ENCODE measurements around the gene PMAIP1.
A peak's percentile ranks its signal among the peaks of the same experiment; 100 is the strongest.

PMAIP1 gene

GRCh38 chr18:59898093-59898492, 1.7 kb upstream of the PMAIP1 start:
- Histone ChIP-seq H2AFZ (ENCODE audit: low read depth, low read length, severe bottlenecking) (no peak overlapping the region), H3K27ac (ENCODE audit: low read depth, low read length) (no peak overlapping the region), H4K20me1 (ENCODE audit: low read depth, low read length) (peaks cover 20% of the 10 kb centered on the region), H3F3A (ENCODE audit: insufficient read depth) (peaks cover 8% of the 10 kb centered on the region; the same call in 1 of the 2 replicates), H3K79me2 (ENCODE audit: insufficient read depth, low read length) (peaks cover 31% of the 10 kb centered on the region), H3K4me3 (ENCODE audit: insufficient read depth, low read length, poor library complexity, severe bottlenecking) (no peak overlapping the region), H3K36me3 (ENCODE audit: low read length) (peaks cover 19% of the 10 kb centered on the region), H3K9me3 (ENCODE audit: insufficient read depth, low read length) (no peaks in the 10 kb centered on the region), H3K27me3 (ENCODE audit: low read length) (no peaks in the 10 kb centered on the region), H3K9me2 (replicated peaks; ENCODE audit: insufficient read depth, low read length) (no peaks in the 10 kb centered on the region), H3K9ac (ENCODE audit: low read length) (no peak overlapping the region), H3K4me2 (ENCODE audit: low read depth, low read length, poor library complexity, severe bottlenecking) (no peak overlapping the region)
- TF ChIP-seq EZH2phosphoT487 (conservative IDR thresholded peaks at IDR 0.05; ENCODE audit: low read length) (no peak), CTCF (IDR thresholded peaks at IDR 0.05; ENCODE audit: insufficient read depth, low read length, poor library complexity, severe bottlenecking) (no peak)

- H3K9me3 ChIP-seq (ENCODE audit: insufficient read depth, low read length), result no peaks in the 10 kb centered on the region
- H3K36me3 ChIP-seq (ENCODE audit: low read length), result peaks cover 25% of the 10 kb centered on the region
- peak overlapping the region; percentile 90 for H3K4me2 ChIP-seq (ENCODE audit: low read depth, low read length, poor library complexity, severe bottlenecking)
- no peaks in the 10 kb centered on the region for H3K9me2 ChIP-seq (replicated peaks; ENCODE audit: insufficient read depth, low read length)
- H3F3A ChIP-seq (ENCODE audit: insufficient read depth), result peaks cover 14% of the 10 kb centered on the region; the same call in 1 of the 2 replicates
- peak overlapping the region; percentile 40; the same call in 1 of the 2 replicates for H3K27ac ChIP-seq (ENCODE audit: low read depth, low read length)
- peak overlapping the region; percentile 84 for H3K4me3 ChIP-seq (ENCODE audit: insufficient read depth, low read length, poor library complexity, severe bottlenecking)
- peak overlapping the region; percentile 93 for H3K9ac ChIP-seq (ENCODE audit: low read length)
- peaks cover 26% of the 10 kb centered on the region for H4K20me1 ChIP-seq (ENCODE audit: low read depth, low read length)
- H3K27me3 ChIP-seq (ENCODE audit: low read length), result no peaks in the 10 kb centered on the region
- peak overlapping the region; percentile 90 for H2AFZ ChIP-seq (ENCODE audit: low read depth, low read length, severe bottlenecking)
- TF ChIP-seq CTCF (IDR thresholded peaks at IDR 0.05; ENCODE audit: insufficient read depth, low read length, poor library complexity, severe bottlenecking) (no peak), EZH2phosphoT487 (conservative IDR thresholded peaks at IDR 0.05; ENCODE audit: low read length) (no peak)
- peaks cover 31% of the 10 kb centered on the region for H3K79me2 ChIP-seq (ENCODE audit: insufficient read depth, low read length)
Observed at GRCh38 chr18:59898609-59899297, 1.0 kb upstream of the PMAIP1 start.

GRCh38 chr18:59900222-59901128, 679 bp downstream of the PMAIP1 start:
- Histone ChIP-seq H2AFZ (ENCODE audit: low read depth, low read length, severe bottlenecking) (peak overlapping the region; percentile 75), H3F3A (ENCODE audit: insufficient read depth) (peaks cover 26% of the 10 kb centered on the region; the same call in 1 of the 2 replicates), H3K9ac (ENCODE audit: low read length) (peak overlapping the region; percentile 93), H3K4me2 (ENCODE audit: low read depth, low read length, poor library complexity, severe bottlenecking) (peak overlapping the region; percentile 90), H3K27ac (ENCODE audit: low read depth, low read length) (peak overlapping the region; percentile 78), H3K79me2 (ENCODE audit: insufficient read depth, low read length) (peaks cover 31% of the 10 kb centered on the region), H3K9me2 (replicated peaks; ENCODE audit: insufficient read depth, low read length) (no peaks in the 10 kb centered on the region), H3K36me3 (ENCODE audit: low read length) (peaks cover 32% of the 10 kb centered on the region), H3K9me3 (ENCODE audit: insufficient read depth, low read length) (no peaks in the 10 kb centered on the region), H4K20me1 (ENCODE audit: low read depth, low read length) (peaks cover 32% of the 10 kb centered on the region), H3K27me3 (ENCODE audit: low read length) (no peaks in the 10 kb centered on the region), H3K4me3 (ENCODE audit: insufficient read depth, low read length, poor library complexity, severe bottlenecking) (peak overlapping the region; percentile 84)
- TF ChIP-seq EZH2phosphoT487 (conservative IDR thresholded peaks at IDR 0.05; ENCODE audit: low read length) (no peak), CTCF (IDR thresholded peaks at IDR 0.05; ENCODE audit: insufficient read depth, low read length, poor library complexity, severe bottlenecking) (no peak)
